NB4 (cell line): ENCODE results near the gene NUAK1.

ENCODE experiments used
- DNase-seq: peaks from one replicate; pipeline ENCODE4 v3.0.0; 2010; ENCODE audit warnings: low read depth
- H3K4me3 ChIP-seq: one replicate; pipeline ENCODE4 v1.5.1; 2011; ENCODE audit warnings: mild to moderate bottlenecking, low read depth, low read length, moderate library complexity
- MYC ChIP-seq: IDR thresholded peaks from 2 replicates; pipeline ENCODE4 v1.6.1; 2011; ENCODE audit warnings: low read depth, low read length
- POLR2A ChIP-seq: IDR thresholded peaks from 2 replicates; pipeline ENCODE4 v1.6.1; 2011; ENCODE audit warnings: mild to moderate bottlenecking; ENCODE audit not compliant: insufficient read length; ENCODE audit errors: extremely low read depth
- TF ChIP-seq, protein P1 (sequence below): IDR thresholded peaks from one replicate; pipeline ENCODE4 v1.5.1; 2012; ENCODE audit warnings: low read depth, low read length
- TF ChIP-seq, protein P2 (sequence below): IDR thresholded peaks from 2 replicates; pipeline ENCODE4 v1.6.1; 2011; ENCODE audit warnings: low read depth, low read length

NUAK1 gene

DNA sequence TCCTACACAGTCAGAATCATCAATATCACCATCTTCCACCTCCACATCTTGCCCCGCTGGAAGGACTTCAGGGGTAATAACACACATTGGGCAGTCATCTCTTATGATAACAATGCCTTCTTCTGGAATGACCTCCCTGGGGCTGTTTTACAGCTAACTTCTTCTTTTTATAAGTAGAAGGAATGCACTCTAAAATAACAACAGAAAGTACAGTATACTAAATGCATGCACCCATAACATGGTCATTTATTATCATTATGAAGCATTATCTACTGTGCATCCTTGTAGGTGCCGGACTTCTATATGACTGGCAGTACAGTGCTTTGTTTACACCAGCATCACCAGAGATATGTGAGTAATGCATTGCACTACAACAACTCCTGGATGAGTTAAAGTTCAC, 19.0 kb upstream of the NUAK1 start:
- TF ChIP-seq, protein P1, sequence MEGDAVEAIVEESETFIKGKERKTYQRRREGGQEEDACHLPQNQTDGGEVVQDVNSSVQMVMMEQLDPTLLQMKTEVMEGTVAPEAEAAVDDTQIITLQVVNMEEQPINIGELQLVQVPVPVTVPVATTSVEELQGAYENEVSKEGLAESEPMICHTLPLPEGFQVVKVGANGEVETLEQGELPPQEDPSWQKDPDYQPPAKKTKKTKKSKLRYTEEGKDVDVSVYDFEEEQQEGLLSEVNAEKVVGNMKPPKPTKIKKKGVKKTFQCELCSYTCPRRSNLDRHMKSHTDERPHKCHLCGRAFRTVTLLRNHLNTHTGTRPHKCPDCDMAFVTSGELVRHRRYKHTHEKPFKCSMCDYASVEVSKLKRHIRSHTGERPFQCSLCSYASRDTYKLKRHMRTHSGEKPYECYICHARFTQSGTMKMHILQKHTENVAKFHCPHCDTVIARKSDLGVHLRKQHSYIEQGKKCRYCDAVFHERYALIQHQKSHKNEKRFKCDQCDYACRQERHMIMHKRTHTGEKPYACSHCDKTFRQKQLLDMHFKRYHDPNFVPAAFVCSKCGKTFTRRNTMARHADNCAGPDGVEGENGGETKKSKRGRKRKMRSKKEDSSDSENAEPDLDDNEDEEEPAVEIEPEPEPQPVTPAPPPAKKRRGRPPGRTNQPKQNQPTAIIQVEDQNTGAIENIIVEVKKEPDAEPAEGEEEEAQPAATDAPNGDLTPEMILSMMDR = no peak
- no peak for TF ChIP-seq POLR2A
- TF ChIP-seq, protein P2, sequence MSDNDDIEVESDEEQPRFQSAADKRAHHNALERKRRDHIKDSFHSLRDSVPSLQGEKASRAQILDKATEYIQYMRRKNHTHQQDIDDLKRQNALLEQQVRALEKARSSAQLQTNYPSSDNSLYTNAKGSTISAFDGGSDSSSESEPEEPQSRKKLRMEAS = no peak
- TF ChIP-seq MYC = no peak
- H3K4me3 ChIP-seq = no peak overlapping the region
- no peak for DNase-seq

DNA sequence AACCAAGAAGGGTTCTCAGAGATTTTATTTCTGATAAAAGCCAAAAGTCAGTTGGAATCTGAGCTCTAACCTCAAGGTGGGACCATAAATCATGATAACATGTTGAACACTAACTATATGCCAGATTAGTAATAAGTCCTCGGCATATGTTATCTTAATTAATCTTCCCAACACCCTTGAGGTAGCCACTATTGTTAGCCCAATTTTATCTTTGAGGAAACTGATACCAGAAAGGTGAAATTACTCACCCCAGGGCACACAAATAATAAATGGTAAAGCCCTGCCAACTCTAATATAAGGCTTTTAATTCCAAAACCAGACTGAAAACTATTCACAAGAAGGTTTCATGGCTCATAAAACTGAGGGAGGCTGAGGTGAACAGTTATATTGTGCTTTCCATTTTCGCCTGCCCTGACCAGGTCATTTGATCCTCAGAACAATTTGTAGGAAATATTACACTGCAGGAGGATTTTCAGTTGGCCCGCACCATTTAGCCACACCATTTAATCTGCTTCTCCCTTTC, 16.1 kb upstream of the NUAK1 start:
- DNase-seq = no peak
- no peak overlapping the region for H3K4me3 ChIP-seq
- TF ChIP-seq, protein P1 = no peak
- TF ChIP-seq POLR2A = no peak
- TF ChIP-seq, protein P2 = no peak
- TF ChIP-seq MYC = no peak

DNA sequence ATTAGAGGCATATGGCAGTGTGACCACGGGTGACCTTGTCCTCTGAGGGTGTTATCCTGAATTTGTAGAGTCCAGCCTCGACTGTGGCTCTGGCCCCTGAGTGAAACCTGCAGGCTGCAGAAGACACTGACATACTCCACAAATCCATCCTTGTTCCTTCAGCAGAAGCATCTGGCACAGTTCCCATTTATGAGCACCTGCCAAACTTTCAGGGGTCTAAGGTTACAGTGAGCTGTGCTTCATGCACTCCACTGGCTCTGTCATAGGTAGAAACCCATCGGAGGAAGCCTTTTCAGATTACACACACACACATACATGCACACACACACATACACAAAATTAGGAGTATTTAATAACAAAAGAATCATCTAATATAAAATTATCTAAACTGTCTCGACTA, 13.6 kb upstream of the NUAK1 start:
- H3K4me3 ChIP-seq = no peak overlapping the region
- TF ChIP-seq POLR2A (no peak), MYC (no peak)
- TF ChIP-seq, protein P1 = no peak
- TF ChIP-seq, protein P2 = no peak
- DNase-seq = no peak

DNA sequence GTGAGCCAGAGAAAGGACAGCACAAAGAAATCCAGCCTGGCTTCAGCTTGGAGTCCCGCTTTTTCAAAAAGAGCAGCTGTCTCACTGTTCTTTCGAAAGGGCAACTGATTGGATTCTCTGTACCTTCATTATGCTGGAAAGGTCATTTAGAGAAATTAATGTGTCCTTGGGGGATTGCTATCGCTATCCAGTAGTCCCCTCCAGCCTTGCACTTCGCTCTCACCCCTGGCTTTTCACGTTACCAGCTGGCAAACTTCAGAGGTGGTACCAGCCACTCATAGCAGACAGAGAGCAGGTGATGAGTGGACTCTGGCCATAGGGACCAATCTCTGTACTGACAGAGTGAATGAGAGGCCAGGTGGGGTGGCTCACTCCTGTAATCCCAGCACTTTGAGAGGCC, 11.8 kb upstream of the NUAK1 start:
- TF ChIP-seq, protein P2 = no peak
- TF ChIP-seq MYC (no peak), POLR2A (no peak)
- TF ChIP-seq, protein P1 = no peak
- DNase-seq = no peak
- H3K4me3 ChIP-seq = no peak overlapping the region

DNA sequence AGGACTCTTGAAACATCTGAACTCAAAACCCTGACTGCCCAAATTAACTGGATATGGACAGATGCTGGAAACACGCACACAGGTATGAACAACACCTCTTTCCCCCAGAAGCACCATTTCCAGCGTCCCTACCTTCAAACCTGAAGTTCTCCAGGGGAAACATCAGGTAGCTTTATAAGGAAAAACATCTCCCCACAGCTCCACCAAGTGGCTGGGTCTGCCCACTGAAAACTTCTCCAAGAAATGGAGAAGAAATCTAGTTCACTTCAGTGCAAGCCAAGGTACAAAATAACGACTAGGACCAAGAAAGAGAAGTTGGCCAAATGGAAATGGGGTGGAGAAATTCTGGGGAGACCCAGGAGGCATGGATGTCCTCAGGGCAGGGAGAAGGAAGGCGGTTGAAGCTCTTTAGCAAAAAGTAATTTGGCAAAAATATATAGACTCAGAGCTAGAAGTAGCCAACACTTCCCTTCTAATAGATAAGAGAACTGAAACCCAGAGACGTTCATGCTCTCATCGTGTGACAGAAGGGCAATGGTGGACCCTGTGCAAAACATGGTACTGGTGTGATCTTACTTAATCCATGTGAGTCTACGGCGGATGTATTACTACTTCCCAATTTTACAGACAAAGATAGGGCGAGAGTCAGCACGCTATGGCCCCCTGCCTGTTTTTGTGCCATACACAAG, 10.5 kb upstream of the NUAK1 start:
- H3K4me3 ChIP-seq = no peak overlapping the region
- DNase-seq = peak; percentile 37

More for the DNA sequence above, 10.5 kb upstream of the NUAK1 start:
- TF ChIP-seq, protein P2 = no peak
- TF ChIP-seq, protein P1 = peak; percentile 84
